OCI-LY3 (cell line): ENCODE results near the gene IL18R1.

ENCODE experiments used
- H2AFZ ChIP-seq: fragments of 200-600, 300-600 bp; shearing (Covaris generic); 2 replicates; pipeline ENCODE4 v1.6.0; 2014; ENCODE audit warnings: antibody characterized with exemption, low read depth, low read length
- H3K27ac ChIP-seq: fragments of 200-600, 300-600 bp; sonication (generic); 2 replicates; pipeline ENCODE4 v1.5.1; 2014; ENCODE audit warnings: mild to moderate bottlenecking, low read length, moderate library complexity, mixed read lengths
- H3K27me3 ChIP-seq: fragments of 200-600, 300-600 bp; sonication (generic); 2 replicates; pipeline ENCODE4 v1.6.1; 2014; ENCODE audit warnings: low read depth, low read length, mixed read lengths
- H3K36me3 ChIP-seq: fragments of 200-600, 300-600 bp; sonication (generic); replicated peaks from 2 replicates; pipeline ENCODE3; 2014; ENCODE audit warnings: low read depth, low read length, mixed read lengths
- H3K4me1 ChIP-seq: fragments of 300-600, 200-600 bp; sonication (generic); 2 replicates; pipeline ENCODE4 v1.6.1; 2014; ENCODE audit warnings: low read length, mixed read lengths
- H3K4me2 ChIP-seq: fragments of 200-600, 300-600 bp; sonication (generic); 2 replicates; pipeline ENCODE4 v1.6.1; 2014; ENCODE audit warnings: low read length, mixed read lengths
- H3K4me3 ChIP-seq: fragments of 300-600, 200-600 bp; sonication (generic); 2 replicates; pipeline ENCODE4 v1.5.1; 2014; ENCODE audit warnings: antibody characterized with exemption, mild to moderate bottlenecking, low read length, moderate library complexity
- H3K79me2 ChIP-seq: fragments of 300-600, 200-600 bp; shearing (Covaris generic); 2 replicates; pipeline ENCODE4 v1.6.1; 2014; ENCODE audit warnings: mild to moderate bottlenecking, low read length, mixed read lengths
- H3K9ac ChIP-seq: fragments of 300-600, 200-600 bp; shearing (Covaris generic); 2 replicates; pipeline ENCODE4 v1.6.0; 2014; ENCODE audit warnings: mild to moderate bottlenecking, low read length, moderate library complexity
- H3K9me3 ChIP-seq: fragments of 200-600, 300-600 bp; shearing (Covaris generic); 2 replicates; pipeline ENCODE4 v1.6.1; 2014; ENCODE audit warnings: low read length, mixed read lengths; ENCODE audit not compliant: insufficient read depth
- H4K20me1 ChIP-seq: fragments of 200-600, 300-600 bp; sonication (generic); 2 replicates; pipeline ENCODE4 v1.6.1; 2016; ENCODE audit warnings: low read length, mixed read lengths; ENCODE audit not compliant: insufficient read depth
- CTCF ChIP-seq: fragments of 200-600, 300-600 bp; sonication (generic); IDR thresholded peaks from 2 replicates; pipeline ENCODE4 v1.5.1; 2014; ENCODE audit warnings: antibody characterized with exemption, low read length, low read depth
- EZH2phosphoT487 ChIP-seq: fragments of 200-600 bp; shearing (Covaris generic); IDR thresholded peaks from 2 replicates; pipeline ENCODE4 v1.6.1; 2018; ENCODE audit warnings: antibody characterized with exemption, mixed run types, low read depth

The IL18R1 gene

GRCh38 chr2:102368461-102369109 lies 13.0 kb downstream of the IL18R1 start:
- no peak overlapping the region for H2AFZ ChIP-seq
- no peaks in the 10 kb centered on the region for H3K27me3 ChIP-seq
- peaks cover 50% of the 10 kb centered on the region for H3K36me3 ChIP-seq
- no peak overlapping the region for H3K4me3 ChIP-seq
- H3K4me1 ChIP-seq: peaks cover 14% of the 10 kb centered on the region
- H3K27ac ChIP-seq: no peak overlapping the region
- H4K20me1 ChIP-seq: no peaks in the 10 kb centered on the region
- TF ChIP-seq CTCF (no peak), EZH2phosphoT487 (no peak)
- H3K9ac ChIP-seq: no peak overlapping the region
- H3K4me2 ChIP-seq: no peak overlapping the region
- H3K79me2 ChIP-seq: no peaks in the 10 kb centered on the region
- peaks cover 24% of the 10 kb centered on the region for H3K9me3 ChIP-seq

- Histone ChIP-seq H3K9ac (no peak overlapping the region), H3K79me2 (no peaks in the 10 kb centered on the region), H3K4me1 (peaks cover 14% of the 10 kb centered on the region), H3K4me3 (no peak overlapping the region), H3K27me3 (no peaks in the 10 kb centered on the region), H3K27ac (no peak overlapping the region), H3K4me2 (no peak overlapping the region), H3K36me3 (peaks cover 40% of the 10 kb centered on the region), H2AFZ (no peak overlapping the region), H3K9me3 (peaks cover 16% of the 10 kb centered on the region), H4K20me1 (no peaks in the 10 kb centered on the region)
- TF ChIP-seq EZH2phosphoT487: no peak
- TF ChIP-seq CTCF: no peak
Measured at GRCh38 chr2:102369866-102370265, 14.3 kb downstream of the IL18R1 start.

- H3K9ac ChIP-seq: no peak overlapping the region
- H2AFZ ChIP-seq: no peak overlapping the region
- H3K36me3 ChIP-seq: peaks cover 7% of the 10 kb centered on the region
- no peak overlapping the region for H3K27ac ChIP-seq
- TF ChIP-seq CTCF: no peak
- TF ChIP-seq EZH2phosphoT487: no peak
- no peak overlapping the region for H3K4me3 ChIP-seq
- H3K4me2 ChIP-seq: no peak overlapping the region
- H3K27me3 ChIP-seq: no peaks in the 10 kb centered on the region
- H3K9me3 ChIP-seq: no peaks in the 10 kb centered on the region
- no peaks in the 10 kb centered on the region for H4K20me1 ChIP-seq
- H3K4me1 ChIP-seq: no peaks in the 10 kb centered on the region
- no peaks in the 10 kb centered on the region for H3K79me2 ChIP-seq
Measured at GRCh38 chr2:102376052-102376591, 20.5 kb downstream of the IL18R1 start.

GRCh38 chr2:102383722-102384121 lies 28.1 kb downstream of the IL18R1 start:
- H3K4me2 ChIP-seq: no peak overlapping the region
- no peak overlapping the region for H2AFZ ChIP-seq
- no peaks in the 10 kb centered on the region for H3K27me3 ChIP-seq
- no peak overlapping the region for H3K27ac ChIP-seq
- H3K36me3 ChIP-seq: peaks cover 20% of the 10 kb centered on the region
- H3K79me2 ChIP-seq: no peaks in the 10 kb centered on the region
- H3K9me3 ChIP-seq: peaks cover 20% of the 10 kb centered on the region
- no peak overlapping the region for H3K4me3 ChIP-seq
- no peaks in the 10 kb centered on the region for H4K20me1 ChIP-seq
- TF ChIP-seq CTCF: no peak
- no peak for TF ChIP-seq EZH2phosphoT487
- H3K9ac ChIP-seq: no peak overlapping the region
- 0 out of 2 replicates have a peak, but pooled peaks cover 4% of the 10 kb centered on the region for H3K4me1 ChIP-seq
